ENCODE data around the gene LRP1-AS.

Gene LRP1-AS

GRCh38 chr12:57098546-57098945 lies 48.9 kb downstream of the LRP1-AS start:
- no peak for TF ChIP-seq TAF1 (IDR thresholded peaks at IDR 0.05; ENCODE audit: borderline replicate concordance, insufficient read depth, low read length)

GRCh38 chr12:57097554-57097835 lies 49.9 kb downstream of the LRP1-AS start:
- TF ChIP-seq SIN3A (IDR thresholded peaks at IDR 0.05; ENCODE audit: borderline replicate concordance, insufficient read depth, low read length) (no peak), POLR2AphosphoS5 (IDR thresholded peaks at IDR 0.05; ENCODE audit: low read depth, low read length) (no peak), TAF1 (IDR thresholded peaks at IDR 0.05; ENCODE audit: borderline replicate concordance, insufficient read depth, low read length) (no peak), FOXP2 (optimal IDR thresholded peaks at IDR 0.05; ENCODE audit: borderline replicate concordance, extremely low read depth, extremely low read length, insufficient read depth) (no peak)
- TF ChIP-seq, protein P1, sequence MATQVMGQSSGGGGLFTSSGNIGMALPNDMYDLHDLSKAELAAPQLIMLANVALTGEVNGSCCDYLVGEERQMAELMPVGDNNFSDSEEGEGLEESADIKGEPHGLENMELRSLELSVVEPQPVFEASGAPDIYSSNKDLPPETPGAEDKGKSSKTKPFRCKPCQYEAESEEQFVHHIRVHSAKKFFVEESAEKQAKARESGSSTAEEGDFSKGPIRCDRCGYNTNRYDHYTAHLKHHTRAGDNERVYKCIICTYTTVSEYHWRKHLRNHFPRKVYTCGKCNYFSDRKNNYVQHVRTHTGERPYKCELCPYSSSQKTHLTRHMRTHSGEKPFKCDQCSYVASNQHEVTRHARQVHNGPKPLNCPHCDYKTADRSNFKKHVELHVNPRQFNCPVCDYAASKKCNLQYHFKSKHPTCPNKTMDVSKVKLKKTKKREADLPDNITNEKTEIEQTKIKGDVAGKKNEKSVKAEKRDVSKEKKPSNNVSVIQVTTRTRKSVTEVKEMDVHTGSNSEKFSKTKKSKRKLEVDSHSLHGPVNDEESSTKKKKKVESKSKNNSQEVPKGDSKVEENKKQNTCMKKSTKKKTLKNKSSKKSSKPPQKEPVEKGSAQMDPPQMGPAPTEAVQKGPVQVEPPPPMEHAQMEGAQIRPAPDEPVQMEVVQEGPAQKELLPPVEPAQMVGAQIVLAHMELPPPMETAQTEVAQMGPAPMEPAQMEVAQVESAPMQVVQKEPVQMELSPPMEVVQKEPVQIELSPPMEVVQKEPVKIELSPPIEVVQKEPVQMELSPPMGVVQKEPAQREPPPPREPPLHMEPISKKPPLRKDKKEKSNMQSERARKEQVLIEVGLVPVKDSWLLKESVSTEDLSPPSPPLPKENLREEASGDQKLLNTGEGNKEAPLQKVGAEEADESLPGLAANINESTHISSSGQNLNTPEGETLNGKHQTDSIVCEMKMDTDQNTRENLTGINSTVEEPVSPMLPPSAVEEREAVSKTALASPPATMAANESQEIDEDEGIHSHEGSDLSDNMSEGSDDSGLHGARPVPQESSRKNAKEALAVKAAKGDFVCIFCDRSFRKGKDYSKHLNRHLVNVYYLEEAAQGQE (IDR thresholded peaks at IDR 0.05; ENCODE audit: insufficient read depth in 1 of 2, low read depth in 2 of 2, low read length in 2 of 2) = no peak

GRCh38 chr12:57096748-57097553 lies 50.5 kb downstream of the LRP1-AS start:
- no peak for TF ChIP-seq SIN3A (IDR thresholded peaks at IDR 0.05; ENCODE audit: borderline replicate concordance, insufficient read depth, low read length)
- TF ChIP-seq POLR2AphosphoS5 (IDR thresholded peaks at IDR 0.05; ENCODE audit: low read depth, low read length) = no peak
- no peak for TF ChIP-seq FOXP2 (optimal IDR thresholded peaks at IDR 0.05; ENCODE audit: borderline replicate concordance, extremely low read depth, extremely low read length, insufficient read depth)
- TF ChIP-seq TAF1 (IDR thresholded peaks at IDR 0.05; ENCODE audit: borderline replicate concordance, insufficient read depth, low read length) = no peak
- TF ChIP-seq, protein P1 (IDR thresholded peaks at IDR 0.05; ENCODE audit: insufficient read depth in 1 of 2, low read depth in 2 of 2, low read length in 2 of 2) = no peak

DNA sequence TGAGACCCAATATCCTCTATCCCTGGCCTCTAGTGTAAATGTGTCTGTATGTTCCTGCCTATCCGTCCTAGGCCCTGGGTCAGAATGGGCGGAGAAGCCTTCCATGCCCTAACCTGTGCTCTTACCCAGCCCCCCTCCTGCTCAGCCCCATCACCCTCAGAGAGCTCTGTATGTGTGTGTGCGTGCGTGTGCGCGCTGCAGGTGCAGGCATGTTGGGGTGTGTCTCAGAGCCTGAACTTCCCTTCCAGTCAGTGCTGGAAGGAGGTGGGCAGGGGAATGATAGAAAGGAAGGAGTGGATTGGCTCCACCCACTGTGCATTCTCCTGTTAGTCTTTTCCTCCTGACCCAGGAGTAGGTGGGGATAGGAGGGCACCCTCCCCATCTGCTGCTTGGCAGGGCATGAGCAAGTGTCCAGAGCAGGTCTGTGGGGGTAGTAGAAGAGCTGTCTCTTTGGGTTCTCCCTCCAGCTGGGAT lies 51.3 kb downstream of the LRP1-AS start:
- TF ChIP-seq SIN3A (IDR thresholded peaks at IDR 0.05; ENCODE audit: borderline replicate concordance, insufficient read depth, low read length) (no peak), TAF1 (IDR thresholded peaks at IDR 0.05; ENCODE audit: borderline replicate concordance, insufficient read depth, low read length) (no peak), POLR2AphosphoS5 (IDR thresholded peaks at IDR 0.05; ENCODE audit: low read depth, low read length) (no peak), FOXP2 (optimal IDR thresholded peaks at IDR 0.05; ENCODE audit: borderline replicate concordance, extremely low read depth, extremely low read length, insufficient read depth) (no peak)
- TF ChIP-seq, protein P1 (IDR thresholded peaks at IDR 0.05; ENCODE audit: insufficient read depth in 1 of 2, low read depth in 2 of 2, low read length in 2 of 2) = no peak

- TF ChIP-seq, protein P1 (IDR thresholded peaks at IDR 0.05; ENCODE audit: insufficient read depth in 1 of 2, low read depth in 2 of 2, low read length in 2 of 2) = no peak
- TF ChIP-seq TAF1 (IDR thresholded peaks at IDR 0.05; ENCODE audit: borderline replicate concordance, insufficient read depth, low read length) (no peak), FOXP2 (optimal IDR thresholded peaks at IDR 0.05; ENCODE audit: borderline replicate concordance, extremely low read depth, extremely low read length, insufficient read depth) (no peak), SIN3A (IDR thresholded peaks at IDR 0.05; ENCODE audit: borderline replicate concordance, insufficient read depth, low read length) (no peak), POLR2AphosphoS5 (IDR thresholded peaks at IDR 0.05; ENCODE audit: low read depth, low read length) (no peak)
These were observed 52.0 kb downstream of the LRP1-AS start for GRCh38 chr12:57095440-57095839.

All from PFSK-1 (cell line).